GM19468 (cell line): ENCODE measurements around the gene DENND5B.
A peak's percentile ranks its signal among the peaks of the same experiment; 100 is the strongest.
"Not testable (repeated sequence)": the region's sequence is repeated elsewhere in the genome, so short reads cannot be mapped to it uniquely, and the experiment has no call there.

Source experiments
- ATAC-seq: cut with Tn5 transposase; IDR thresholded peaks from one replicate; pipeline ENCODE4 v1.9.1; 2021; ENCODE audit warnings: mild to moderate bottlenecking, moderate library complexity, moderate number of reproducible peaks; ENCODE audit not compliant: unreplicated experiment; ENCODE audit errors: extremely low read depth

The DENND5B gene

DNA sequence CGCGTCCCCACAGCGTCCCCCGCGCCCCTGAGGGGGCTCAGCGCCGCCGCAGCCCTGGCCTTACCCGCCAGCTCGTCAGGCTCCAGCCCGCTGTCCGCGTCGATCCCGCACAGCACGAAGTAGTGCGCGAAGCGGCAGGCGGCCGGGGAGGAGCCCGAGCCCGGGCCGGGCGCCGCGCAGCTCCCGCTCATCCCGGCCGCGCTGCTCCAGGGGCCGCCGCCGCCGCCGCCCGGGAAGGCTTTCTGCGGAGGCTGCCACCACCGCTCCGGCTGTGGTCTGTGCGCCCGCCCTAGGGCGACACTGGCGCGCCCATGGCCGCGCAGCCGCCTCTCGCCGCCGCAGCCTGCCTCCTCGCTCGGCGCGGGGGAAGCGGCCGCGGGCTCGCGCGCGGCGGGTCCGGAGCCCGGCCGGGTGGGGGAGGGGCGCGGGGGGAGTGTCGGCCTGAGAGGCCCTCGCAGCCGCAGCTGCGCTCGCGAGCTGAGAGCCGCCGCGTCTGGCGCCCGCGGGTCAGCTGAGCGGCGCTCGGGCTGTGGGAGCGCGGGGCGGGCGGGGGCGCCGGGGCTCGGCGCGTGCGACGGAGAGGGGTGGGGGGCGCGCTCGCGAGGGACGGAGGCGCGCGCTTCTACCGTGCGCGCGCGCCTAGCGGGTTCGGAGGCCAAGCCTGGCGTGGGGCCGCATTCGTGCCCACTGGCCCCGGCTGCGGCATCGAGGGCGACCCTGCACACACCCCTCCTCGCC, at the start of gene DENND5B:
TSS of gene DENND5B (minus strand) at position 495 of the 738 bp plus-strand sequence. CDS start at position 191, 304 bp downstream.
- ATAC-seq = peak; percentile 10

DNA sequence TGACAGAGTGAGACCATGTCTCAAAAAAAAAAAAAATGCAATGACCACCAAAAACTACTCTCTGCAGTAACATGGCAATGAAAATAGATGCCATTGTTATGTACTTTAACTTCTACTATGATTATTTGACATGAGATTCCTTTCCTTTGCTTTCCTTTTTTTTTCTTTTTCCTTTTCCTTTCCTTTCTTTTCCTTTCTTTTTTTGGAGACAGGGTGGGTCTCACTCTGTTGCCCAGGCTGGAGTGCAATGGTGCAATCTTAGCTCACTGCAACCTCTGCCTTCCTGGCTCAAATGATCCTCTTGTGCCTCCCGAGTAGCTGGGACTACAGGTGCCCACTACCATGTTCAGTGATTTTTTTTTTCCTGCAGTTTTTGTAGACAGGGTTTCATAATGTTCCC, 43.7 kb upstream of the DENND5B start:
- ATAC-seq = no peak

DNA sequence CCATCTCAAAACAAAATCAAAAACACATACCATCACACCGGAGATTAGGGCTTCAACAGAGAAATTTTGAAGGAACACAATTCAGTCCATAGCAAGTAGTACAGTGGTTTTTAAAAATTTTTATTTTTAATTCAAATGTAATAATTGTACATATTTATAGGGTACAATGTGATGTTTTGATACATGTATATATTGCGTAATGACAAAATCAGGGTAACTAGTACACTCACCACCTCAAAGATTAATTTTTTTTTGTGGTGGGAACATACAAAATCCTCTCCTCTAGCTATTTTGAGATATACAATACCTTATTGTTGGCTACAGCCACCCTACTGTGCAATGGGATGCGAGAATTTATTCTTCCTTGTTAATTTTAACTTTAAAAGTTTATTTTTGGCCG, 42.5 kb upstream of the DENND5B start:
- ATAC-seq = no peak

DNA sequence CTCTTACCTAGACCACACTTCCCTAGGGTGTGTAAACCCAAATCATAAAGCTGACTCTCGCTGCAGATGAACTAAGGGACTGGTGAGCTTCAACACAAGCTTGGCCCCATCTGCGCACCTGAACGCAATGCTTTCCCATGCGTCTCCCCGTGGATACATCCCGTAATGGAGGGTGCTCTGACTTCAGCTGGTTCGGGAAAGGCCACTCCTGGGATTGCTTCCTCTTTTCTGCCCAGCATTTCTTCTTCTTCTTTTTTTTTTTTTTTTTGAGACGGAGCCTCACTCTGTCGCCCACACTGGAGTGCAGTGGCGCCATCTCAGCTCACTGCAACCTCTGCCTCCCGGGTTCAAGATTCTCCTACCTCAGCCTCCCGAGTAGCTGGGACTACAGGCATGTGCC, 40.9 kb upstream of the DENND5B start:
- no peak for ATAC-seq

DNA sequence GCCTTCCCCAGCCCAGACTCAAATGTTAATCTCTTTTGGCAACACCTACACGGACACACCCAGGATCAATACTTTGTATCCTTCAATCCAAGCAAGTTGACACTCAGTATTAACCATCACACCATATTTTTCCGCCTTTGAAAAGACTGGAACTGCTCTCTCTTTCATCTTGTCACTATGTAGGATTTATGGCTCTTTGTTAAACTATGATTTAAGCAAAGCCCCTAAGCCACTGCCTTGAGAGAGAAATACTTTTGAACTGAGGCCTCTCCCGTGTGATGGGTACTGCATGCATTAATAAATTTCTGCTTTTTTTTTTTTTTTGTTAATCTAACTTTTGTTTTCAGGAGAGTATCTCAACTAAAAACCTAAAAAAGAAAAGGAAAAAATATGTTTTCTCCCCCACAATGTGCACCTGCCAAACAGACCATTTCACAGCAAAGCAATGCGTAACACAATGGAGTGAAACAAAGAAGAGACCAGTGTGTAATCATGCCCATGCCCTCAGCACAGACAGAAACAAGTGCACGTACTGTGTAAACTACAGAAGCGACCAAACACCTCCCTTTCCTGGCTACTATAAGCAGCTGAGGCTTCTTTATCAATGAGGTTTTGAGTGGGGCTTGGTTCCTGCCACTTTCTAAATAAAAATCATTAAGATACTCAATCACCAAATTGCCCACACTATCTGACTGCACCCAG, 40.2 kb upstream of the DENND5B start:
- no peak for ATAC-seq

DNA sequence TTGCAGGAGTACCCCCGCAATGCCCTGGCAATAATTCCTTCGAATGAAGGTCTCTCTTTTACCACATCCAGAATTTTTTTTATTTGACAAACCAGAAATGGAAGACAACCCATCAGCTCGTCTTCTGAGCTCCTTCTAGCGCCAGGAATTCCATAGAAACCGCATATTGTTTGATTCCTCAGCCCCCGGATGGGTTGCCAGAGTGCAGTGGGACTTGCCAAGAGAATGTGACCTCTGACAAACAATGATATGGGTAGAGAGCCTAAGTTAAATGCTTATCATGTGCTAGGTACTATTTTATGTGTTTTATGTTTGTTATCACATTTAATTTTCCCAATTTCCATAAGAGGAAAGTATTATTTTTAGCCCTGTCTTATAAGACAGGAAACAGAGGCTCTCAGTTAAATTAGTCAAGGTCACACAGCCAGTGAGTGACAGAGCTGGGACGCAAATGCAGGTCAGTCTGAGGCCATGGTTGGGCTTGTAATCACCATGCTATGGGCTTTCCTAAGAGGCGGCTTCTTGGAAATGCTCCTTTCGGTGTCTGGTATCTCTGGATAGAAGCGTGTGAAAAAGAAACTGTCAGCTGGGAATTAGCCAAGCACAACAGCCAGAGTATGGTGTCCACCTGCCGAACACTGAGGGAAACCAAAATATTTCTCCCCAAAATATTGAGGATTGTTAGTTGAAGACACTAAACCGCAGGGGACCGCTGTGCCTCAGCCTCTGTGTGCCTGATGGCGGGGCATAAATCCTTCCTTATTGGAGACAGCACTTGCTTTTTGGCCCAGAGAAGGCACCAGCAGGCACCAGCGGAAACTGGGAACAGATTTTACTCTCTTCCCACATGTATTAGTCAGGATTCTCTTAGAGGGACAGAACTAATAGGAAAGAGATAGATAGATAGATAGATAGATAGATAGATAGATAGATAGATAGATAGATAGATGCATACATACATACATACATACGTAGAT, 39.1 kb upstream of the DENND5B start:
- no peak for ATAC-seq

DNA sequence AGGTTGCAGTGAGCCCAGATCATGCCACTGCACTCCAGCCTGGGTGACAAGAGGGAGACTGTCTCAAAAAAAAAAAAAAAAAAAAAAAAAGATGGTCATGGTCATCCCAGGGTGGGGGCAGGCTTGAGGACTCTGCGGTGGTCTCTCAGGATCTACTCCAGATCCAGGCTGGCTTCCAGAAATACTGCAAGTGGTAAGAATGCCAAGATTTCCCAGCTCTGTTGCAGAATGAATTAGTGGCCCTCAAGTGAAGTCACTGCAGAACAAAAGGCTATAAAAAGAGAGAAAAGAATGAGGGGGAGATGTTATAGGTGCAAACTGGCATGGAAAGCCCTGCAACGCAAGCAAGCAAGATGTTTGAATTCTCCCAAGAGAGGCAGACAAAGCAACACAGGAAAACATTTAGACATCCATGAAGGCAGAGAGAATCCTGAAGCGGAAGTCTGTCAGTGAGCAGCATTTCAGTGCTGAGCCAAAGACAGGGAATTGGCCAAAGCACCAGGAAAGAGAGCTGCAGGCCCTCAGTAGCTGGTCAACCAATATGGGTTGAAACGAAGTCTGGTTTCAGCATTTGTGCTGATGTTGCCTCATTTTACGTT, 36.6 kb upstream of the DENND5B start:
- ATAC-seq = no peak

DNA sequence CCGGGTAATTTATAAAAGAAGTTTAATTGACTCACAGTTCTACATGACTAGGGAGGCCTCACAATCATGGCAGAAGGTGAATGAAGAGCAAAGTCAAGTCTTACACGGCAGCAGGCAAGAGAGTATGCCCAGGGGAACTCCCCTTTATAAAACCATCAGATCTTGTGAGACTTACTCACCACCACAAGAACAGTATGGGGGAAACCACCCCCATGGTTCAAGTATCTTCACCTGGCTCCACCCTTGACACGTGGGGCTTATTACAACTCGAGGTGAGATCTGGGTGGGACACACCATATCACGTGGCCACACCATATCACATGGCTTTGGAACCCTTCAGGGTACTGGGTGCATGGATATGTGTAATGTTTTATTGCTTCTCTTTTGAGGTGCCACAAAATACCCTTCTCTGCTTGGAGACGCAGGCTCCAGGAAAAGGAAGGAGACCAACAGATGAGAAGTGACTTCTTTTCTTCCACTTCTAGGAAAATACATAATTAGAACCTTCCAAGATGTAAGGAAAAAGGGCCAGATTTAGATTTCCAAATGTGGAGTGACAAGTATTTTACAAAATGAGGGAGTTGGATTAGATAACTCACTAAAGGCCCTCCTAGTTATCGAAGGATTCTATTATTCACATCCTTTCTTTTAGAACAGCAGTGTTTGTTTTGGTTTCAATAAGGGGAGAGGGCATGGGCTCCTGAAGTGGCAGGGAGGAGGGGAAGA, 35.5 kb upstream of the DENND5B start:
- ATAC-seq = no peak

DNA sequence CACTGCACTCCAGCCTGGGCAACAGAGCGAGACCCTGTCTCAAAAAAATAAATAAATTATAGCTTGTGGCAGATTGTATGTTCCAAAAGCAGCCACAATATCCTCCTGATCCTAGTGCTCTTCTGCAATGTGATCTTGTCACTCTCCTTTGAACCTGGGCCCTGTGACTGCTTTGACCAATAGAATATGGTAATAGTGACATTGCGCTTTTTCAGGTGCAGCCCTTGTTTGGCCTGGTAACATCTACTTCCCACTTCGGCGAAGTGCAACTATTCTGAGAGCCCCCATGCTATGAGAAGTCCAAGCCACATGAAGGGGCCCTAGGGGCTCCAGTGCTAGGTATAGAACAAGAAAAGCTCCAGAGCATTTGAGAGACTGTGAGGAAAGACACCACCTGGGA, 31.1 kb upstream of the DENND5B start:
- ATAC-seq = no peak

DNA sequence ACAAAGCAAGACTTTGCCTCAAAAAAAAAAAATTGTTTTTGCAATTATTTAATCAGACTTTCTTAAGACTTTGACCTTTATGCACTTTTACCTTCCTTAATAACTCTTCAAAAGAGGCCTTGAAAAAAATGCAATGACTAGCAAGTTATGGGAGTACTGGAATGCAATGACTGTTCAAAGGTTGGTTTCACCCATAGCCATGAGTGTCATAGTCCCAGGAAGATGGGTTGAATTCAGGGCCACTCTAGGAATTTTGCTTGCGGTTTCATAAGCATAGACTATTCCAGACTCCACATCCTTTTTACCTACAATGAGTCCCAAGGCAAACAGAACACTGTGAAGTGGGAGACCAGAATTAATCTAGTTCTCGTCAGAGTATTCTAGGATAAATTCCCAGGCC, 29.4 kb upstream of the DENND5B start:
- ATAC-seq = no peak

DNA sequence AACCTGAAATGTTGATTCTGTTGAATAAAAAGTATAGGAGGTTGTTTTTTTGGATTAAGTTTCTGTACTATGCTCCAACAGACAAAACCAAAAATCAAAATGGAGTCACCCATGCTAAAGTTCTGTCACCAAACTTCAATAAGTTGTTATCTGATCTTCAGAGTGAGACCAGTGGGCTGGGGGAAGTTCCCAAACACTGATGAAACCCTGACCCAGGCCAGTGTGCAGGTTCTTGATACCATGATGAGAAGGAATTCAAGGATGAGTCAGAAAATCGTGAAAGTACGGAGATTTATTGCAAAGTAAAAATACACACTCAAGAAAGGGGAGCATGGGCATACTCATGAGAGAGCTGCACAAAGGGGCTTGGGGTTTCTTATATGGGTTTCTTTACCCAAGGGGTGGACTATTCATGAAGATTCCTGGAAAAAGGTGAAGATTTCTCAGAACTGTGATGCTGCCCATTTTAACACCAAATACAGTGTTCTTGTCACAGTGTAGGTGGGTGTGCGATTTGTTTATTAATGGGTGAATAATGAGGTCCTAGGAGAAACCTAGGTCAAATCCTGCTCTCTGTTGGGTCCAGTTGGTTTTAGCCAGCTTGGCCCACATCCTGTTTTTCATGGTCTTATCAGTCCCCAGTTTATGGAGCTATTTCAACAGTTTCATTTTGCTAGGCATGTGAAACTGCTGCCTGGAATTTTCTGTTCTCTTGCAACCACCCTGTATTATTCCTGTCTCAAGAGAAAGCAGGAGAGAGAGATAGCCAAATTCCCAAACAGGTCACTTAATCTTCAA, 27.5 kb upstream of the DENND5B start:
- ATAC-seq = no peak

DNA sequence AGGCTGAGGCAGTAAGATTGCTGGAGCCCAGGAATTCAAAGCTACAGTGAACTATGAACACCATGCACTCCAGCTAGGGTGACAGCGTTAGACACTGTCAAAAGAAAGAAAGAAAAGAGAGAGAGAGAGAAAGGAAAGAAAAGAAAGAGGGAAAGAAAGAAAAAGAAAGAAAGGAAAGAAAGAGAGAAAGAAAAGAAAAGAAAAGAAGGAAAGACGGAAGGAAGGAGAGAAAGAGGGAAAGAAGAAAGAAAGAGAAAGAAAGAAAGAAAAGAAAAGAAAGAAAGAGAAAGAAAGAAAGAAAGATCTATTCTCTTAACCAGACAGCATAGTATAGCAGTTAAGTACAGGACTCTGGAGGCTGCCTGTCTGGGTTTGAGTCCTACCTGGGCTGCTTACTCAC, 21.9 kb upstream of the DENND5B start:
- no peak for ATAC-seq

DNA sequence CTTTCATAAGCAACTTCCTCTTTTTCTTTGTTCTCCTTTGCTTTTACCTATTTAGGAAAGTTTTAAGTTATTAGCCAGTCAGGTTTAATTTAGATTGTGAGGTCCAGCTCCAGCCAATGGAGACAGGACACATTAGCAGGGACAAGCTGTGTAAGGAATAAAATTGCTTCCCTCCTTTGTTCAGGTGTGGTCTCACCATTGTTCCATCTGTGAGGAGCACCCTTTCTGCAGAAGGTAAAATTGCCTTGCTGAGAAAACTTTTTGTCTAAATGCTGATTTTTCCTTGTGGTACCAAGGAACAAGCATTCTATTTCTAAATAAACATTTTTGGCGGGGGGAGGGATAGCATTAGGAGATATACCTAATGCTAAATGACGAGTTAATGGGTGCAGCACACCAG, 17.4 kb upstream of the DENND5B start:
- not testable (repeated sequence) for ATAC-seq

DNA sequence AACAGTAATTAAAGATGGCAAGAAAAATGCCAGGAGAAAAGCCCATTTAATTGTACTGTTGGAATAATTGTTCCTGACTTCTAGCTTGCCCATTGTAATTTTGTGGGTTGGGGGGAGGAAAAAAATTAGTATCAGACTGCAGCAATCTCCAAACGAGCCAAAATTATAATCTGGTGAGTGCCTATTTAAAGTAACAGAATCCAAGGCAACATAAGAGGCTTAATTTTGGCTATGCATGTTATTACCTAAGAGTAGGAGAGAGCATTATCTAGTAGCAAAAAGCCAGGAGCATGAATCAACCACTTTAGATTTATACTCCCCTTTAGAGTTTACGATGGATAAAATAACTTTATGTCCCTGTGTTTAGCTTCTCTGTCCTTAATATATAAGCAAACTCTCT, 14.6 kb upstream of the DENND5B start:
- ATAC-seq = no peak

DNA sequence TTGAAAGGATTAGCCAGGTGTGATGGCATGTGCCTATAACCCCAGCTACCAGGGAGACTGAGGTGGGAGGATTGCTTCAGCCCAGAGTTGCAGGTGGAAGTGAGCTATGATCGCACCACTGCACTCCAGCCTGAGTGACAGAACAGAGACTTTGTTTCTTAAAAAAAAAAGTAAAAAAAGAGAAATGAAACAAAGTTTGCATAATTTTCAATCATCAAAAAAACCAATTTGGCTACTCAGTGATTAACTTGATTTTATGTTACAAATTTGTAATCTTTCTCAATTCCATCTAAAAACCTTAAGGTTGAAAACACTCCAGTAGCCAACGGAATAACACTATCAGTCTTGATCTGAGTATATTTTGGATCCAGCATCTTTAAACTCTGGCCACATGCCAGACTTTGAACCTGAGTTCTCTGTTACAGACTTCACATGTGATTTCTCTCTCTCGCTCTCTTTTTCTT, 12.6 kb upstream of the DENND5B start:
- ATAC-seq = peak; percentile 91

DNA sequence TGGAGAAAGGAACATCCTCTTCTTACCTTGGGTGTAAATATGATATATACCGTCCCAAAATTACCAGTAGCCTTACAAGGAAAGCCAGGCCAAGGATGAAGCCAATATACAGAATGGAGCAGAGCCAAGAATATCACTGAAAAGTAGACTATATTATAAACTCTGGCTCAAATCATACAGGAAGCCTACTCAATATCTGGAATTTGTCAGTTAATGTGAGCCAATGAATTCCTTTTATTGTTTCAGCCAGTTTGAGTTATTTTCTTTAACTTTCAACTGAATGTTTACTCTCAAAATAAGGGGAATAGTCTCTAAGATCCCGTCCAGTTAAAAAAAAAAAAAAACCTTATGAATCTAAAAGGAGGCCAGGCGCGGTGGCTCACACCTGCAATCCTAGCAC, 9.8 kb upstream of the DENND5B start:
- no peak for ATAC-seq

DNA sequence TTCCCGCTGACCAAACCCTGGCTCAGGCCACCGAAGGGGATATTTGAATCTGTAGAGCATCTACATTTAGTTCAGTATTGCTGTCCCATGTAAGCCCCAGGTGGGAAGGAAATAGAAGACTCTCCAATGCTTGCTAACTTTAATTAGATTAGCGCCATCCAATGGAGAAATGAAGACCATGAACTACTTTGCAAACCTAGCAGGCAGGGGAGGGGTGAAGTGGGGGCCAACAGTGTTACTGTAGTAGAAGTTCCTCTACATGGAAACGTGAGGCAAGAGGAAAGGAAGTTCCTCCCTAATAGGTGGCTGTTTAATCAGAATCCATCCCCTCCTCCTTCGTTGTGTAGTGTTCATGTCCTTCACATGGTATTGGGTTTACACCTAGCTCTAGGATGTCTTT, 9.3 kb upstream of the DENND5B start:
- no peak for ATAC-seq

DNA sequence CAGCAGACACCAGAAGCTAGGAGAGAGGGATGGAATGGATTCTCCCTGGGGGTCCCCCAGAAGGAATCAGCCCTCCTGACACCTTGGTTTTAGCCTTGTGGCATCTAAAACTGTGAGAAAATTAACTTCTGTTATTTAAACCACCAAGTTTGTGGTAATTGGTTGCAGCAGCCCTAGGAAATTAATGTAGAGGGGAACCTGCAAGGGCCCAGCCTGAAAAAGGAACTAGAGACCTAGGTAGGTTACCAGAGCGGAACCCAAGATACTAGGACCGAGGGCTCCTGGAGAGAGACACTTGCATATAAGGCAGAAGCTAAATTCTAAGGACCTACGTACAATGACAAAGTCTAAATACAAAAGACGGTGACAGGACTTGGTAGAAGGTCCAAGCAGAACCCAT, 8.1 kb upstream of the DENND5B start:
- ATAC-seq = peak; percentile 24

DNA sequence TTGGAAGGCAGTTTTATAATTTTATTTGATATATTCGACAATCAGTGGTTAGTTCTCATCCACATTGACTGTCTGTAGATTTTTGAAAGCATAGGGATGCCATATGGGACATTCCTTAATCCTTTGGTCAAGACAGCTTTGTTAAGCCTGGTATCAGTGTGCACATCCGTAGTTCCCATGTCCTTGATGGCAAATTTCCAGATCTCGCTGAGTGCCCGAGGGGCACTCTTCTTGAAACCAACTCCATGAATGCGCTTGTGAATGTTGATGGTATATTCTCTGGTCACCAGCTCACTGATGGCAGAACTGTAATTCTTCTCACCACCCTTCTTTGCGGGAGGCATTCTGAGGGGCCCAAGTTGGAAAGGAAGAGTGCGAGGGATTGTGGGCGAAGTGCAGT, 6.1 kb upstream of the DENND5B start:
- no peak for ATAC-seq
